Measurements from ENCODE around the gene SLC10A3. TPM values are rescaled to one million over a fixed set of nuclear protein-coding genes. Genes with fewer than 3 reads are reported as not detected.

Gene SLC10A3
- total RNA-seq, 2 donors from 2014 or later = 5.4 to 9.1 TPM

GRCh38 chrX:154467556-154467955, 22.9 kb downstream of the SLC10A3 start:
- Mint-ChIP-seq H3K4me3 (no peak overlapping the region), H3K27ac (no peak overlapping the region), H3K4me1 (no peaks in the 10 kb centered on the region), H3K36me3 (ENCODE audit: low read depth) (peaks cover 13% of the 10 kb centered on the region), H3K27me3 (ENCODE audit: insufficient read depth) (no peaks in the 10 kb centered on the region), H3K9me3 (peaks cover 59% of the 10 kb centered on the region)
- Histone ChIP-seq H3K9ac (ENCODE audit: extremely low read depth, low read length, poor library complexity, severe bottlenecking) (no peak overlapping the region), H3K27ac (ENCODE audit: low read depth, low read length) (no peak overlapping the region), H3K9me3 (ENCODE audit: control insufficient read depth, low read length) (no peaks in the 10 kb centered on the region), H3K36me3 (ENCODE audit: control insufficient read depth, insufficient read depth, low read length) (no peaks in the 10 kb centered on the region), H3K4me1 (ENCODE audit: control insufficient read depth, insufficient read depth, low read length) (no peaks in the 10 kb centered on the region), H3K4me3 (ENCODE audit: low read length) (no peak overlapping the region), H3K27me3 (ENCODE audit: control insufficient read depth, insufficient read depth, low read length, poor library complexity, severe bottlenecking) (no peaks in the 10 kb centered on the region)
- DNase-seq = no peak
- WGBS, 2 experiments (ENCODE audit: insufficient coverage in 1 of 2, insufficient read length in 1 of 2) = 97 to 100% methylated on average over 4 to 20 of the region's 21 CpGs
- TF ChIP-seq, protein P1, sequence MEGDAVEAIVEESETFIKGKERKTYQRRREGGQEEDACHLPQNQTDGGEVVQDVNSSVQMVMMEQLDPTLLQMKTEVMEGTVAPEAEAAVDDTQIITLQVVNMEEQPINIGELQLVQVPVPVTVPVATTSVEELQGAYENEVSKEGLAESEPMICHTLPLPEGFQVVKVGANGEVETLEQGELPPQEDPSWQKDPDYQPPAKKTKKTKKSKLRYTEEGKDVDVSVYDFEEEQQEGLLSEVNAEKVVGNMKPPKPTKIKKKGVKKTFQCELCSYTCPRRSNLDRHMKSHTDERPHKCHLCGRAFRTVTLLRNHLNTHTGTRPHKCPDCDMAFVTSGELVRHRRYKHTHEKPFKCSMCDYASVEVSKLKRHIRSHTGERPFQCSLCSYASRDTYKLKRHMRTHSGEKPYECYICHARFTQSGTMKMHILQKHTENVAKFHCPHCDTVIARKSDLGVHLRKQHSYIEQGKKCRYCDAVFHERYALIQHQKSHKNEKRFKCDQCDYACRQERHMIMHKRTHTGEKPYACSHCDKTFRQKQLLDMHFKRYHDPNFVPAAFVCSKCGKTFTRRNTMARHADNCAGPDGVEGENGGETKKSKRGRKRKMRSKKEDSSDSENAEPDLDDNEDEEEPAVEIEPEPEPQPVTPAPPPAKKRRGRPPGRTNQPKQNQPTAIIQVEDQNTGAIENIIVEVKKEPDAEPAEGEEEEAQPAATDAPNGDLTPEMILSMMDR (conservative IDR thresholded peaks at IDR 0.05) = no peak

- Histone ChIP-seq H3K36me3 (ENCODE audit: control insufficient read depth, insufficient read depth, low read length) (no peaks in the 10 kb centered on the region), H3K27ac (ENCODE audit: low read depth, low read length) (no peak overlapping the region), H3K27me3 (ENCODE audit: control insufficient read depth, insufficient read depth, low read length, poor library complexity, severe bottlenecking) (no peaks in the 10 kb centered on the region), H3K9ac (ENCODE audit: extremely low read depth, low read length, poor library complexity, severe bottlenecking) (no peak overlapping the region), H3K4me1 (ENCODE audit: control insufficient read depth, insufficient read depth, low read length) (no peaks in the 10 kb centered on the region), H3K9me3 (ENCODE audit: control insufficient read depth, low read length) (no peaks in the 10 kb centered on the region), H3K4me3 (ENCODE audit: low read length) (no peak overlapping the region)
- WGBS, 2 experiments (ENCODE audit: insufficient coverage in 1 of 2, insufficient read length in 1 of 2) = 95 to 97% methylated on average over 5 to 15 of the region's 15 CpGs
- Mint-ChIP-seq H3K27ac (no peak overlapping the region), H3K4me3 (no peak overlapping the region), H3K4me1 (no peaks in the 10 kb centered on the region), H3K36me3 (ENCODE audit: low read depth) (peaks cover 9% of the 10 kb centered on the region), H3K9me3 (peaks cover 57% of the 10 kb centered on the region), H3K27me3 (ENCODE audit: insufficient read depth) (no peaks in the 10 kb centered on the region)
- TF ChIP-seq, protein P1 (conservative IDR thresholded peaks at IDR 0.05) = no peak
- DNase-seq = no peak
Measured at GRCh38 chrX:154466907-154467306, 23.5 kb downstream of the SLC10A3 start.

DNA sequence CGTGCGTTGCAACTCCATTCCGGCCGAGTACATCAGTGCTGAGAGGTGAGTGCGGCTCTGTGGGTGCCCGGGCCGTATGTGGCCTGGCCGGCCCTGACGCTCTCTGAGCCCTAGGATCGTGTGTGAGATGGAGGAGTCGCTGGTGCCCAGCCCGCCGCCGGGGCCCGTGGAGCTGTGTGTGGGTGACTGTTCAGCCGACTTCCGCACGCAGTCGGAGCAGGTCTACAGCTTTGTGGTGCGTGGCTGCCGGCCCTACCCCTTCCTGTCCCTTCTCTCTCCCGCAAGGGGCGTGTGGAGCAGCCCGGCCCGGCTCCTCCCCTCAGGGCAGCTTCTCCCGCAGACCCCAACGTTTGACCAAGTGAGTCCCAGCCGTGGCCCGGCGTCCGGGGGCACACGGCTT, 24.4 kb downstream of the SLC10A3 start:
- Mint-ChIP-seq H3K36me3 (ENCODE audit: low read depth) (peaks cover 10% of the 10 kb centered on the region), H3K27ac (no peak overlapping the region), H3K27me3 (ENCODE audit: insufficient read depth) (no peaks in the 10 kb centered on the region), H3K4me1 (no peaks in the 10 kb centered on the region), H3K4me3 (no peak overlapping the region), H3K9me3 (peaks cover 60% of the 10 kb centered on the region)
- Histone ChIP-seq H3K4me1 (ENCODE audit: control insufficient read depth, insufficient read depth, low read length) (no peaks in the 10 kb centered on the region), H3K36me3 (ENCODE audit: control insufficient read depth, insufficient read depth, low read length) (no peaks in the 10 kb centered on the region), H3K9me3 (ENCODE audit: control insufficient read depth, low read length) (no peaks in the 10 kb centered on the region), H3K9ac (ENCODE audit: extremely low read depth, low read length, poor library complexity, severe bottlenecking) (no peak overlapping the region), H3K27me3 (ENCODE audit: control insufficient read depth, insufficient read depth, low read length, poor library complexity, severe bottlenecking) (no peaks in the 10 kb centered on the region), H3K4me3 (ENCODE audit: low read length) (no peak overlapping the region), H3K27ac (ENCODE audit: low read depth, low read length) (no peak overlapping the region)
- TF ChIP-seq, protein P1 (conservative IDR thresholded peaks at IDR 0.05) = no peak
- DNase-seq = no peak
- 95% methylated on average over 32 of the region's 32 CpGs; no CpG with 5 or more reads in 1 of the 2 experiments for WGBS, 2 experiments (ENCODE audit: insufficient coverage in 1 of 2, insufficient read length in 1 of 2)
